ENCODE data around the gene PPIF.

PPIF gene

GRCh38 chr10:79377557-79378382 lies 30.5 kb downstream of the PPIF start:
- DNase-seq = no peak
- H3K27ac ChIP-seq (ENCODE audit: insufficient read depth in 1 of 2, low read depth in 1 of 2, low read length in 2 of 2, poor library complexity in 1 of 2, severe bottlenecking in 2 of 2) = no peak overlapping the region
- no peaks in the 10 kb centered on the region for H3K36me3 ChIP-seq (ENCODE audit: control insufficient read depth in 4 of 4, insufficient read depth in 4 of 4, low read length in 3 of 4)
- 96% methylated on average over 36 of the region's 36 CpGs for WGBS (ENCODE audit: insufficient coverage)
- H3K4me1 ChIP-seq (ENCODE audit: control extremely low read depth in 1 of 4, control insufficient read depth in 4 of 4, insufficient read depth in 4 of 4, low read length in 3 of 4) = peaks cover 0 to 12% (median 4%) of the 10 kb centered on the region in 4 experiments
- H3K4me3 ChIP-seq (ENCODE audit: control insufficient read depth in 1 of 7, extremely low read depth in 1 of 7, insufficient read depth in 4 of 7, low read depth in 2 of 7, low read length in 6 of 7) = no peak overlapping the region
- no peaks in the 10 kb centered on the region for H3K27me3 ChIP-seq (replicated peaks in 2 of 5; ENCODE audit: control insufficient read depth in 4 of 5, insufficient read depth in 5 of 5, low read length in 4 of 5)
- no peaks in the 10 kb centered on the region for H3K9me3 ChIP-seq (ENCODE audit: control extremely low read depth in 1 of 5, control insufficient read depth in 4 of 5, insufficient read depth in 2 of 5, low read depth in 1 of 5, low read length in 4 of 5)
- ChIA-PET CTCF (no interaction called here), POLR2A (interaction anchor here (0.8 kb wide), 1 partner anchor 82 kb away, joined by 3 read pairs; no protein-coding TSS in a partner anchor)

GRCh38 chr10:79378383-79378646 lies 31.0 kb downstream of the PPIF start:
- WGBS (ENCODE audit: insufficient coverage) = 97% methylated on average over 7 of the region's 7 CpGs
- Histone ChIP-seq H3K4me3 (ENCODE audit: control insufficient read depth in 1 of 7, extremely low read depth in 1 of 7, insufficient read depth in 4 of 7, low read depth in 2 of 7, low read length in 6 of 7) (no peak overlapping the region), H3K27ac (ENCODE audit: insufficient read depth in 1 of 2, low read depth in 1 of 2, low read length in 2 of 2, poor library complexity in 1 of 2, severe bottlenecking in 2 of 2) (no peak overlapping the region), H3K36me3 (ENCODE audit: control insufficient read depth in 4 of 4, insufficient read depth in 4 of 4, low read length in 3 of 4) (no peaks in the 10 kb centered on the region), H3K27me3 (replicated peaks in 2 of 5; ENCODE audit: control insufficient read depth in 4 of 5, insufficient read depth in 5 of 5, low read length in 4 of 5) (no peaks in the 10 kb centered on the region), H3K9me3 (ENCODE audit: control extremely low read depth in 1 of 5, control insufficient read depth in 4 of 5, insufficient read depth in 2 of 5, low read depth in 1 of 5, low read length in 4 of 5) (no peaks in the 10 kb centered on the region), H3K4me1 (ENCODE audit: control extremely low read depth in 1 of 4, control insufficient read depth in 4 of 4, insufficient read depth in 4 of 4, low read length in 3 of 4) (peaks cover 0 to 12% (median 4%) of the 10 kb centered on the region in 4 experiments)
- CTCF ChIA-PET = interaction anchor here (1.4 kb wide), 1 partner anchor 85 kb away, joined by 3 read pairs; no protein-coding TSS in a partner anchor
- DNase-seq = no peak
- POLR2A ChIA-PET = interaction anchor here (0.8 kb wide), 1 partner anchor 81 kb away, joined by 3 read pairs; no protein-coding TSS in a partner anchor

GRCh38 chr10:79378647-79379511 lies 31.6 kb downstream of the PPIF start:
- ChIA-PET POLR2A (interaction anchor here (0.8 kb wide), 1 partner anchor 81 kb away, joined by 3 read pairs; no protein-coding TSS in a partner anchor), CTCF (interaction anchor here (1.4 to 1.6 kb wide), 2 partner anchors 9 to 85 kb away, joined by 3 to 6 read pairs; no protein-coding TSS in a partner anchor)
- Histone ChIP-seq H3K9me3 (ENCODE audit: control extremely low read depth in 1 of 5, control insufficient read depth in 4 of 5, insufficient read depth in 2 of 5, low read depth in 1 of 5, low read length in 4 of 5) (no peaks in the 10 kb centered on the region), H3K27me3 (replicated peaks in 2 of 5; ENCODE audit: control insufficient read depth in 4 of 5, insufficient read depth in 5 of 5, low read length in 4 of 5) (no peaks in the 10 kb centered on the region), H3K4me1 (ENCODE audit: control extremely low read depth in 1 of 4, control insufficient read depth in 4 of 4, insufficient read depth in 4 of 4, low read length in 3 of 4) (peaks cover 0 to 12% (median 4%) of the 10 kb centered on the region in 4 experiments), H3K4me3 (ENCODE audit: control insufficient read depth in 1 of 7, extremely low read depth in 1 of 7, insufficient read depth in 4 of 7, low read depth in 2 of 7, low read length in 6 of 7) (no peak overlapping the region), H3K27ac (ENCODE audit: insufficient read depth in 1 of 2, low read depth in 1 of 2, low read length in 2 of 2, poor library complexity in 1 of 2, severe bottlenecking in 2 of 2) (no peak overlapping the region), H3K36me3 (ENCODE audit: control insufficient read depth in 4 of 4, insufficient read depth in 4 of 4, low read length in 3 of 4) (no peaks in the 10 kb centered on the region)
- WGBS (ENCODE audit: insufficient coverage) = 96% methylated on average over 20 of the region's 22 CpGs
- no peak for DNase-seq

GRCh38 chr10:79379512-79380124 lies 32.3 kb downstream of the PPIF start:
- CTCF ChIA-PET = interaction anchor here (0.5 to 1.6 kb wide), 5 partner anchors 8 to 95 kb away, joined by 3 to 6 read pairs (median 3); no protein-coding TSS in a partner anchor
- Histone ChIP-seq H3K4me1 (ENCODE audit: control extremely low read depth in 1 of 4, control insufficient read depth in 4 of 4, insufficient read depth in 4 of 4, low read length in 3 of 4) (peaks cover 0 to 12% (median 4%) of the 10 kb centered on the region in 4 experiments), H3K27me3 (replicated peaks in 2 of 5; ENCODE audit: control insufficient read depth in 4 of 5, insufficient read depth in 5 of 5, low read length in 4 of 5) (no peaks in the 10 kb centered on the region), H3K36me3 (ENCODE audit: control insufficient read depth in 4 of 4, insufficient read depth in 4 of 4, low read length in 3 of 4) (no peaks in the 10 kb centered on the region), H3K27ac (ENCODE audit: insufficient read depth in 1 of 2, low read depth in 1 of 2, low read length in 2 of 2, poor library complexity in 1 of 2, severe bottlenecking in 2 of 2) (no peak overlapping the region), H3K4me3 (ENCODE audit: control insufficient read depth in 1 of 7, extremely low read depth in 1 of 7, insufficient read depth in 4 of 7, low read depth in 2 of 7, low read length in 6 of 7) (no peak overlapping the region), H3K9me3 (ENCODE audit: control extremely low read depth in 1 of 5, control insufficient read depth in 4 of 5, insufficient read depth in 2 of 5, low read depth in 1 of 5, low read length in 4 of 5) (no peaks in the 10 kb centered on the region)
- POLR2A ChIA-PET = no interaction called here
- DNase-seq = no peak
- WGBS (ENCODE audit: insufficient coverage) = 93% methylated on average over 8 of the region's 9 CpGs

- ChIA-PET POLR2A (no interaction called here), CTCF (interaction anchor here (0.5 to 1.6 kb wide), 4 partner anchors 8 to 94 kb away, joined by 3 to 6 read pairs (median 4); no protein-coding TSS in a partner anchor)
- Histone ChIP-seq H3K27me3 (replicated peaks in 2 of 5; ENCODE audit: control insufficient read depth in 4 of 5, insufficient read depth in 5 of 5, low read length in 4 of 5) (no peaks in the 10 kb centered on the region), H3K4me3 (ENCODE audit: control insufficient read depth in 1 of 7, extremely low read depth in 1 of 7, insufficient read depth in 4 of 7, low read depth in 2 of 7, low read length in 6 of 7) (no peak overlapping the region), H3K36me3 (ENCODE audit: control insufficient read depth in 4 of 4, insufficient read depth in 4 of 4, low read length in 3 of 4) (no peaks in the 10 kb centered on the region), H3K4me1 (ENCODE audit: control extremely low read depth in 1 of 4, control insufficient read depth in 4 of 4, insufficient read depth in 4 of 4, low read length in 3 of 4) (peaks cover 0 to 5% (median 2%) of the 10 kb centered on the region in 4 experiments), H3K9me3 (ENCODE audit: control extremely low read depth in 1 of 5, control insufficient read depth in 4 of 5, insufficient read depth in 2 of 5, low read depth in 1 of 5, low read length in 4 of 5) (no peaks in the 10 kb centered on the region), H3K27ac (ENCODE audit: insufficient read depth in 1 of 2, low read depth in 1 of 2, low read length in 2 of 2, poor library complexity in 1 of 2, severe bottlenecking in 2 of 2) (no peak overlapping the region)
- no peak for DNase-seq
- WGBS (ENCODE audit: insufficient coverage) = 95% methylated on average over 12 of the region's 14 CpGs
Measured at GRCh38 chr10:79380125-79380945, 33.1 kb downstream of the PPIF start.

- Histone ChIP-seq H3K27me3 (replicated peaks in 2 of 5; ENCODE audit: control insufficient read depth in 4 of 5, insufficient read depth in 5 of 5, low read length in 4 of 5) (no peaks in the 10 kb centered on the region), H3K4me1 (ENCODE audit: control extremely low read depth in 1 of 4, control insufficient read depth in 4 of 4, insufficient read depth in 4 of 4, low read length in 3 of 4) (no peaks in the 10 kb centered on the region), H3K9me3 (ENCODE audit: control extremely low read depth in 1 of 5, control insufficient read depth in 4 of 5, insufficient read depth in 2 of 5, low read depth in 1 of 5, low read length in 4 of 5) (no peaks in the 10 kb centered on the region), H3K36me3 (ENCODE audit: control insufficient read depth in 4 of 4, insufficient read depth in 4 of 4, low read length in 3 of 4) (no peaks in the 10 kb centered on the region), H3K4me3 (ENCODE audit: control insufficient read depth in 1 of 7, extremely low read depth in 1 of 7, insufficient read depth in 4 of 7, low read depth in 2 of 7, low read length in 6 of 7) (no peak overlapping the region), H3K27ac (ENCODE audit: insufficient read depth in 1 of 2, low read depth in 1 of 2, low read length in 2 of 2, poor library complexity in 1 of 2, severe bottlenecking in 2 of 2) (no peak overlapping the region)
- POLR2A ChIA-PET = no interaction called here
- CTCF ChIA-PET = interaction anchor here (1.4 kb wide), 1 partner anchor 10 kb away, joined by 4 read pairs; no protein-coding TSS in a partner anchor
- DNase-seq = no peak
- WGBS (ENCODE audit: insufficient coverage) = 93% methylated on average over 6 of the region's 9 CpGs
Measured at GRCh38 chr10:79380946-79381721, 33.9 kb downstream of the PPIF start.
